Measurements from ENCODE around the gene PSMD11. TPM values are rescaled to one million over a fixed set of nuclear protein-coding genes. Genes with fewer than 3 reads are reported as not detected.
"Not testable (repeated sequence)": the region's sequence is repeated elsewhere in the genome, so short reads cannot be mapped to it uniquely, and the experiment has no call there.

The PSMD11 gene
- total and polyA plus RNA-seq, 2 donors = 37.7 to 49.0 TPM

DNA sequence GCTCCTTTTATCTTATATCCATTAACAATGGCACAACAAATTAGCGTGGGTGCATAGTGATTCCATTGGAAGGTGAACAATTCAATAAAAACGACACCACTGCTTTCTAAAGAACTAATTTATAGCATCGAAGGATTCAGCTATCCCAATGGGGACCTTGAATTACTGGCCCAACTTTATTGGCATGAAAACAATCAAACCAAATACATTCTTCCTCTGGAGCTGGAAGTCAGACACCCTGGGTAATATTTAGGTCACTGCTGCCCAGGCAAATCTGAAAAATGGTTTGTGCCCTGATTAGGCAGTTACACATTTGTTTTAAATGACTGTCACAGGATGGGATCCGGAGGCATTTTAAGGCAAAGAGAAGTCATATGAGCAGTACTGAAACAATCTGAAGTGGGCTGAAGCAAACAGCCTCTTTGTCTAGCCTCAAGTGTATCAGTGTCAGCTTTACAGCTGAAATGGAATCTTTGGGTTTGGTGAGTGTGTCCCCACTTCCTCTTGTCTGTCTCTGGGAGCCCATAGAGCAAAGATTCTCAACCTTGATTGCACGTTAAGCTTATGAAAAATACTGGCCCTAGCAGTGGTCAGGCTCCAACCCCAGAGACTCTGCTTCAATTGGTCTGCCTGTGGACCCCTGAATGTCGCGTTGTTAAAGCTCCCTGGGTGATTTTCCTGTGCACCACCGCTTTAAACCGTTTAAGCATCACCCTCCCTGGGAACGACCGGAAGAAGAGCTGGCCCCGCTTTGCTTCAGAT lies 72.8 kb downstream of the PSMD11 start:
- H3K4me1 ChIP-seq (ENCODE audit: insufficient read depth) = peaks cover 1% of the 10 kb centered on the region
- no peak for DNase-seq (ENCODE audit: extremely low spot score)
- H3K4me3 ChIP-seq (ENCODE audit: low read depth, low read length) = no peak overlapping the region
- H3K36me3 ChIP-seq (ENCODE audit: insufficient read depth) = no peaks in the 10 kb centered on the region
- H3K27ac ChIP-seq (ENCODE audit: low read depth) = no peak overlapping the region
- WGBS = 70% methylated on average over 12 of the region's 12 CpGs

DNA sequence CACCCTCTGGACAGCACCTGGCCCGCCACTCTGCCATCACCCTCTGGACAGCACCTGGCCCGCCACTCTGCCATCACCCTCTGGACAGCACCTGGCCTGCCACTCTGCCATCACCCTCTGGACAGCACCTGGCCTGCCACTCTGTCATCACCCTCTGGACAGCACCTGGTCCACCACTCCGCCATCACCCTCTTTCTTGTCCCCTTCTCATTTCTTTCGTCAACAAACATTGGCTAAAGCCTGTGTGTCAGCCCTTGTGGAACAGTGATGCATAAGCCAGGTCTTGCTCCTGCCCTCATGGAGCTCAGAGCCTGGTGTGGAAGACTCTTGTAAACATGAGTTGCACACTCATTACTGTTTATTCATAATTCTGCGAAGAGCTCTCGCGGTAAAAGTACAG lies 73.7 kb downstream of the PSMD11 start:
- 92% methylated on average over 5 of the region's 7 CpGs for WGBS
- DNase-seq (ENCODE audit: extremely low spot score) = no peak

DNA sequence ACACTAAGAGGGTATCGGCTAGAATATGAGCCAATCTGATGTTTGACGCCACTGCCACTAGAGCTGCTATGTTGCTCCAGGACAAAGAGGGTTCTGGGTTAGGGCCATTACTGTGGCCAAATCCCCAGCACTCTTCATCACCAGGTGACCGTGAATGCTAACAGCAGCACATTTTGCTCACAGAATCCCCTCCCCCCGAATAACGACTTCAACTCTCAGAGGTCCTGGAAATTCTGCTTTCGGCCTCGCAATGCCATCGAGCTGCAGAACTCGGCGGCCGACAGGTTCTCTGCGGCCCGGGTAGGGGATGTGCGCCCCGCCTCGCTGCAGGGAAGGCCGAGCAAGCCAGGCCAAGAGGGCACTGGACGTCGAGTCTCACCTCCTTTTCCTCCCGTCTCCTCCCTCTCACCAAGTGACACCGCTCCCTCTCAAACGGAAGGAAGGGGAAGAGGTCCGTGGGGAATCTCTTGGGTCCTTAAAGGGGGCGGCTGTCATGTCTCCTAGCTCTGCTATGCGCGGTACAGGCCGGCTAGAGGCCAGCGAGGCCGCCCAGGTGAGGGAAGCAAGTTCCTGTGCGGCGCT lies 74.4 kb downstream of the PSMD11 start:
- Histone ChIP-seq H3K27ac (ENCODE audit: low read depth) (no peak overlapping the region), H3K36me3 (ENCODE audit: insufficient read depth) (no peaks in the 10 kb centered on the region), H3K4me3 (ENCODE audit: low read depth, low read length) (peak overlapping the region; percentile 52), H3K4me1 (ENCODE audit: insufficient read depth) (peaks cover 1% of the 10 kb centered on the region)
- no peak for DNase-seq (ENCODE audit: extremely low spot score)
- WGBS = 32% methylated on average over 31 of the region's 31 CpGs

More for the DNA sequence above, 73.7 kb downstream of the PSMD11 start:
- H3K27ac ChIP-seq (ENCODE audit: low read depth) = no peak overlapping the region
- H3K4me3 ChIP-seq (ENCODE audit: low read depth, low read length) = no peak overlapping the region
- no peaks in the 10 kb centered on the region for H3K36me3 ChIP-seq (ENCODE audit: insufficient read depth)
- H3K4me1 ChIP-seq (ENCODE audit: insufficient read depth) = peaks cover 1% of the 10 kb centered on the region

DNA sequence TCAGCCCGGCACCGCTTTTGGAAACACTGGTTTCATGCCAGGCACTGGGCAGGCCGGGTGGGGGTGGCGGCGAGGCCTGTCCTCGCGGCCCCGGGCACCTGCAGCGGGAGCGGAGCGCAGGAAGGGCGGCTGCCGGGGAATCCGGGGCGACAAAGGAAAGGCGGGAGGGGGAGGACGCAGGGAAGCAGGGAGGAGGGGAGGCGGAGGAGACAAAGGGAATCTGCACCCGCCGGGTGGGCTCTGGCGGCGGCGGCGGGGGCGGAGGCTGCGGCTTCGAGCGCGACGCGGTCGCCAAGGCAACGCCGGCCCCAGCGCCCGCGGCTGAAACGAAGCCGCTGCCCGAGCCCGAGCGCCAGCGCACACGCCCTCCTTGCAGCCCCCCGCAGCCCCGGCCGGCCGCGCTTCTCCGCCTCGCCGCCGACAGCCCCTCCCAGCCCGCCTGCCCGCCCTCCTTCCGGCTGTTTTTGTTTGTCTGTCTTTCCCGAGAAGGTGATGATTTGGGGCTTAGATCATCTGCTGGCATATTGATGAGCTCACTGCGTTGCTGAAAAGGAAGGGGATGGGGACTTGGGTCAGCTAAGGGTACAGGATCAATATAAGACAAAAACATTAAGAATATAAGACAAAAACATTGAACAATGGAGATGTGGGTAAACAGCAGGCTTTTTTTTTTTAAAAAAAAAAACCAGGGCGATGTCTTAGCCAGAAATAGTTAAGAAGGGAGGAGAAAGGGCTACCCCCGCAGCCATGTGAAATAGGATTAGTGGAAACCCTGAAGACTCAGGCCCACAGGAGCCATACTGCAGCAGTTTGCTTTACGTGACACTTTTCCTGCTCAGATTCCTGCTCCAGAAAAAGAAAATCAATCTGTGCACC lies 75.2 kb downstream of the PSMD11 start:
- no peak for DNase-seq (ENCODE audit: extremely low spot score)
- WGBS = 1% methylated on average over 59 of the region's 61 CpGs
- Histone ChIP-seq H3K4me3 (ENCODE audit: low read depth, low read length) (peak overlapping the region; percentile 52), H3K4me1 (ENCODE audit: insufficient read depth) (peaks cover 1% of the 10 kb centered on the region), H3K36me3 (ENCODE audit: insufficient read depth) (no peaks in the 10 kb centered on the region), H3K27ac (ENCODE audit: low read depth) (peak overlapping the region; percentile 57)

DNA sequence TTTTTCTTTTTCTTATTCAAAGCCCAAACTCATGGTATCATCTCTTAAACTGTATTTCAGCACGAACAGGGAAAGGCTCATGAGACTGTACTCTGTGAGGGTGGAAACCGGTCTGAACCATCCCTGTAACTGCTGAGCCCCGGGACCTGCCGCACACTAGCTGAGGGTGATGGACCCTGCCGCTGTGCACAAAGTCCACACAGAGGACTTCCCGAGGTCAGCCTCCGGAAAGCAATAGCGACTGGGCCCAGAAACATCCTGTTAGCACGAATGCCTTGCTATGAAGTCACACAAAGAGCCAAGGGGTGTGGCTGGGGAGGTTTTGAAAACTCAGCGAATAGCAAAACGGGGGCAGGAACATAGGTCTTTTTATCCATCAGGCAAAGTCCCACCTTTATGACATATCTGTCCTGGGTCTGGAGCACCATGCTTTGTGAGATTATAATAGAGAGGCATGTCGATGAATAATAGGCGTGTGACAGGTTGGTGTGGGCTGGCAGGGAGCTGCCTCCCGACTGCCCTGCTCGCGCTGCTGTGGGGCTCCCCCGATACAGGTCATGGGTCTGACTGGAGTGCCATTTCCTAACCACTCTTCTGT lies 75.9 kb downstream of the PSMD11 start:
- Histone ChIP-seq H3K36me3 (ENCODE audit: insufficient read depth) (no peaks in the 10 kb centered on the region), H3K4me1 (ENCODE audit: insufficient read depth) (peaks cover 1% of the 10 kb centered on the region), H3K4me3 (ENCODE audit: low read depth, low read length) (no peak overlapping the region), H3K27ac (ENCODE audit: low read depth) (no peak overlapping the region)
- 54% methylated on average over 17 of the region's 17 CpGs for WGBS
- no peak for DNase-seq (ENCODE audit: extremely low spot score)

GRCh38 chr17:32520737-32521404 lies 76.6 kb downstream of the PSMD11 start:
- Histone ChIP-seq H3K27ac (ENCODE audit: low read depth) (no peak overlapping the region), H3K4me1 (ENCODE audit: insufficient read depth) (peaks cover 1% of the 10 kb centered on the region), H3K36me3 (ENCODE audit: insufficient read depth) (no peaks in the 10 kb centered on the region), H3K4me3 (ENCODE audit: low read depth, low read length) (no peak overlapping the region)
- DNase-seq (ENCODE audit: extremely low spot score) = no peak
- WGBS = 98% methylated on average over 9 of the region's 9 CpGs

- Histone ChIP-seq H3K27ac (ENCODE audit: low read depth) (no peak overlapping the region), H3K4me3 (ENCODE audit: low read depth, low read length) (no peak overlapping the region), H3K4me1 (ENCODE audit: insufficient read depth) (peaks cover 1% of the 10 kb centered on the region), H3K36me3 (ENCODE audit: insufficient read depth) (no peaks in the 10 kb centered on the region)
- no peak for DNase-seq (ENCODE audit: extremely low spot score)
- WGBS = 87% methylated on average over 11 of the region's 11 CpGs
These were observed 78.8 kb downstream of the PSMD11 start for GRCh38 chr17:32523017-32523680.

DNA sequence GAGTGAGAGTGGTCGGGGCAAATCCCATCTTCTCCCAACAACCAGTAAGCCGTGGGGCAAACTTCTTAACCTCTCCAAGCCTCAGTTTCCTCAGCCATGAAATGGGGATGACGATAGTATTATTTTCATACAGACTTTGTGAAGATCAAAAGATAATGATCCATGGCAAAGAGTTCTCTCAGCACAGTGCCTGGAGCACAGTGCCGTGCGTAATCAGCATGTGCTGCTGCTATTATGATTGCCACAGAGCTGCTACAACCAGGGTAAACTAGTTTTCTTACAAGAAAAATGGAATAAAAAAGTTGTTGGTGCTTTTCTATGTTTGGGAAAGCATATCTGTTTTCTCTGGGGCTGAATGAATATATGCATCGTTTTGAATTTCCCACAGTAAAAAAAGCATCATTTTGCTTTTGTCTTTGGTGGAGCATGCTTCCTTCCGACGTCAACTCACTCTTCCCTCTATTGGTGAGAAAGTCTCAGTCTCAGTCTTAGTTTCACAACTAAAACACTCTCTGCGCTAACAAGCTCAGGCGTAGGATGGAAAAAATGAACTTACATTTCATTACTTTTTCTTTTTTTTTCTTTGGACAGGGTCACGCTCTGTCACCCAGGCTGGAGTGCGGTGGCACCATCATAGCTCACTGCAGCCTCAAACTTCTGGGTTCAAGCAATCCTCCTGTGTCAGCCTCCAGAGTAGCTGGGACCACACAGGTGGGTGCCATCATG lies 79.7 kb downstream of the PSMD11 start:
- H3K4me1 ChIP-seq (ENCODE audit: insufficient read depth) = no peaks in the 10 kb centered on the region
- no peak overlapping the region for H3K27ac ChIP-seq (ENCODE audit: low read depth)
- 87% methylated on average over 12 of the region's 12 CpGs for WGBS
- H3K36me3 ChIP-seq (ENCODE audit: insufficient read depth) = no peaks in the 10 kb centered on the region
- H3K4me3 ChIP-seq (ENCODE audit: low read depth, low read length) = no peak overlapping the region
- no peak for DNase-seq (ENCODE audit: extremely low spot score)

DNA sequence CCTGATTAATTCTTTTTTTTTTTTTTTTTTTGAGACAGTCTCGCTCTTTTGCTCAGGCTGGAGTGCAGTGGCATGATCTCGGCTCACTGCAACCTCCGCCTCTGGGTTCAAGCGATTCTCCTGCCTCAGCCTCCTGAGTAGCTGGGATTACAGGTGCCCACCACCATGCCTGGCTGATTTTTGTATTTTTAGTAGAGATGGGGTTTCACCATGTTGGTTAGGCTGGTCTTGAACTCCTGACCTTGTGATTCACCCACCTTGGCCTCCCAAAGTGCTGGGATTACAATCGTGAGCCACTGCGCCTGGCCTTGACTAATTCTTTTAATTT lies 80.2 kb downstream of the PSMD11 start:
- H3K36me3 ChIP-seq (ENCODE audit: insufficient read depth); H3K27ac ChIP-seq (ENCODE audit: low read depth); H3K4me3 ChIP-seq (ENCODE audit: low read depth, low read length); DNase-seq (ENCODE audit: extremely low spot score); H3K4me1 ChIP-seq (ENCODE audit: insufficient read depth): not testable (repeated sequence)
- 93% methylated on average over 6 of the region's 6 CpGs for WGBS

GRCh38 chr17:32525122-32525521 lies 80.8 kb downstream of the PSMD11 start:
- H3K36me3 ChIP-seq (ENCODE audit: insufficient read depth) = no peaks in the 10 kb centered on the region
- no peaks in the 10 kb centered on the region for H3K4me1 ChIP-seq (ENCODE audit: insufficient read depth)
- 24% methylated on average over 4 of the region's 4 CpGs for WGBS
- no peak overlapping the region for H3K4me3 ChIP-seq (ENCODE audit: low read depth, low read length)
- no peak overlapping the region for H3K27ac ChIP-seq (ENCODE audit: low read depth)
- DNase-seq (ENCODE audit: extremely low spot score) = no peak

- no peaks in the 10 kb centered on the region for H3K4me1 ChIP-seq (ENCODE audit: insufficient read depth)
- DNase-seq (ENCODE audit: extremely low spot score) = no peak
- WGBS = 89% methylated on average over 4 of the region's 4 CpGs
- no peak overlapping the region for H3K4me3 ChIP-seq (ENCODE audit: low read depth, low read length)
- H3K27ac ChIP-seq (ENCODE audit: low read depth) = no peak overlapping the region
- no peaks in the 10 kb centered on the region for H3K36me3 ChIP-seq (ENCODE audit: insufficient read depth)
These were observed 82.8 kb downstream of the PSMD11 start for GRCh38 chr17:32527146-32527545.

DNA sequence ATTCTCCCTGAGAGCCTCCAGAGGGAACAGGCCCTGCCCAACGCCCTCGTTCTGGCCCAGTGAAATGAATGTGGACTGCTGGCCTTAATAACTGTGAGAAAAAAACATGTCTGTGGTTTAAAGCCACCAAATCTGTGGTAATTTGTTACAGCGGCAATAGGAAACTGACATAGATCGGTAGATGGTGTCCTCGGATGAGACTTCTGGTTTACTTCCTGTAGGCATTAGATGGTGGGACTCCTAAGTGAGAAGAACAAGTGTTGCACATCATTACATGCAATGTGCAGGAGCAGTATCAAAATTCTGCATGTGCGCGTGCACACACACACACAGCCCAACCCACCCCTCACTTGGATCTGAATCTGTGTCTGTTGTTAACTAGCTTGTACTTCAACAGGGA lies 84.5 kb downstream of the PSMD11 start:
- 82% methylated on average over 7 of the region's 7 CpGs for WGBS
- no peak overlapping the region for H3K4me3 ChIP-seq (ENCODE audit: low read depth, low read length)

More for the DNA sequence above, 84.5 kb downstream of the PSMD11 start:
- DNase-seq (ENCODE audit: extremely low spot score) = no peak
- Histone ChIP-seq H3K36me3 (ENCODE audit: insufficient read depth) (no peaks in the 10 kb centered on the region), H3K4me1 (ENCODE audit: insufficient read depth) (no peaks in the 10 kb centered on the region), H3K27ac (ENCODE audit: low read depth) (no peak overlapping the region)

All from urinary bladder (tissue), 4 donors.